ENCODE measurements around the gene KIF23.
"Not testable (repeated sequence)": the region's sequence is repeated elsewhere in the genome, so short reads cannot be mapped to it uniquely, and the experiment has no call there.

Gene KIF23

DNA sequence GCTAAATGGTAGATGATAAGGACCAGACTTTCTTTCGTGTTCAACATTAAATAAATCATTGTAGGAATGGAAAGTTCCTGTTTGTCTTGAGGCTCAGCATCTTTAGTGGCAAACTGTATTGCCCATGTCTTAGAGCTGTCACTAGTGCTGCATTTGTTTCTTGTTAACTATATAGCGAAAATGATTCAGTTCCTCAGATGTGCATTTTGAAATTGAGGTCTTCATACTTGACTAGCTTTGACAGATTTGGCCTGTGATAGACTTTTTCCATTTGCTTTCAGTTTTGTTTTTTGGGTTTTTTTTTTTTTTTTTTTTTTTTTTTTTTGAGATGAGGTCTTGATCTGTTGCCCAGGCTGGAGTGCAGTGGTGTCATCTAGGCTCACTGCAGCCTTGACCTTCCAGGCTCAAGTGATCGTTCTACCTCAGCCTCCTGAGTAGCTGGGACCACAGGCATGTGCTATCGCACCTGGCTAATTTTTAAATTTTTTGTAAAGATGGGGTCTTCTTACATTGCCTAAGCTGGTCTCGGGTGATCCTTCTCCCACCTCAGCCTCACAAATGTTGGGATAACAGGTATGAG lies 29.0 kb downstream of the KIF23 start:
- Histone ChIP-seq H3K79me2 (ENCODE audit: insufficient read depth, low read length) (no peaks in the 10 kb centered on the region), H3K36me3 (ENCODE audit: low read length) (peaks cover 81% of the 10 kb centered on the region), H3K9me2 (replicated peaks; ENCODE audit: insufficient read depth, low read length) (no peaks in the 10 kb centered on the region), H3K27me3 (ENCODE audit: low read length) (no peaks in the 10 kb centered on the region), H4K20me1 (ENCODE audit: low read depth, low read length) (no peaks in the 10 kb centered on the region), H2AFZ (ENCODE audit: low read depth, low read length, severe bottlenecking) (no peak overlapping the region), H3F3A (ENCODE audit: insufficient read depth) (peaks cover 24% of the 10 kb centered on the region; the same call in 1 of the 2 replicates), H3K27ac (ENCODE audit: low read depth, low read length) (no peak overlapping the region), H3K4me2 (ENCODE audit: low read depth, low read length, poor library complexity, severe bottlenecking) (no peak overlapping the region), H3K4me3 (ENCODE audit: insufficient read depth, low read length, poor library complexity, severe bottlenecking) (no peak overlapping the region), H3K9me3 (ENCODE audit: insufficient read depth, low read length) (no peaks in the 10 kb centered on the region), H3K9ac (ENCODE audit: low read length) (no peak overlapping the region)
- no peak for TF ChIP-seq EZH2phosphoT487 (conservative IDR thresholded peaks at IDR 0.05; ENCODE audit: low read length)
- no peak for TF ChIP-seq CTCF (IDR thresholded peaks at IDR 0.05; ENCODE audit: insufficient read depth, low read length, poor library complexity, severe bottlenecking)

- Histone ChIP-seq H3F3A (ENCODE audit: insufficient read depth) (peaks cover 20% of the 10 kb centered on the region; the same call in 1 of the 2 replicates), H3K9ac (ENCODE audit: low read length) (no peak overlapping the region), H3K4me2 (ENCODE audit: low read depth, low read length, poor library complexity, severe bottlenecking) (no peak overlapping the region), H3K36me3 (ENCODE audit: low read length) (peaks cover 73% of the 10 kb centered on the region), H3K79me2 (ENCODE audit: insufficient read depth, low read length) (no peaks in the 10 kb centered on the region), H3K27ac (ENCODE audit: low read depth, low read length) (no peak overlapping the region), H3K9me2 (replicated peaks; ENCODE audit: insufficient read depth, low read length) (no peaks in the 10 kb centered on the region), H3K27me3 (ENCODE audit: low read length) (no peaks in the 10 kb centered on the region), H3K4me3 (ENCODE audit: insufficient read depth, low read length, poor library complexity, severe bottlenecking) (no peak overlapping the region), H2AFZ (ENCODE audit: low read depth, low read length, severe bottlenecking) (no peak overlapping the region), H3K9me3 (ENCODE audit: insufficient read depth, low read length) (no peaks in the 10 kb centered on the region), H4K20me1 (ENCODE audit: low read depth, low read length) (no peaks in the 10 kb centered on the region)
- TF ChIP-seq CTCF (IDR thresholded peaks at IDR 0.05; ENCODE audit: insufficient read depth, low read length, poor library complexity, severe bottlenecking) (no peak), EZH2phosphoT487 (conservative IDR thresholded peaks at IDR 0.05; ENCODE audit: low read length) (no peak)
Measured at GRCh38 chr15:69444686-69445085, 30.5 kb downstream of the KIF23 start.

- no peak overlapping the region for H3K4me3 ChIP-seq (ENCODE audit: insufficient read depth, low read length, poor library complexity, severe bottlenecking)
- no peak overlapping the region for H3K4me2 ChIP-seq (ENCODE audit: low read depth, low read length, poor library complexity, severe bottlenecking)
- no peak overlapping the region for H3K27ac ChIP-seq (ENCODE audit: low read depth, low read length)
- H3K36me3 ChIP-seq (ENCODE audit: low read length): peaks cover 57% of the 10 kb centered on the region
- H3F3A ChIP-seq (ENCODE audit: insufficient read depth): peaks cover 32% of the 10 kb centered on the region
- no peak overlapping the region for H3K9ac ChIP-seq (ENCODE audit: low read length)
- no peaks in the 10 kb centered on the region for H3K9me2 ChIP-seq (replicated peaks; ENCODE audit: insufficient read depth, low read length)
- TF ChIP-seq EZH2phosphoT487 (conservative IDR thresholded peaks at IDR 0.05; ENCODE audit: low read length) (no peak), CTCF (IDR thresholded peaks at IDR 0.05; ENCODE audit: insufficient read depth, low read length, poor library complexity, severe bottlenecking) (no peak)
- H3K9me3 ChIP-seq (ENCODE audit: insufficient read depth, low read length): no peaks in the 10 kb centered on the region
- H4K20me1 ChIP-seq (ENCODE audit: low read depth, low read length): no peaks in the 10 kb centered on the region
- no peaks in the 10 kb centered on the region for H3K27me3 ChIP-seq (ENCODE audit: low read length)
- H2AFZ ChIP-seq (ENCODE audit: low read depth, low read length, severe bottlenecking): no peak overlapping the region
- no peaks in the 10 kb centered on the region for H3K79me2 ChIP-seq (ENCODE audit: insufficient read depth, low read length)
Measured at GRCh38 chr15:69446953-69447352, 32.8 kb downstream of the KIF23 start.

GRCh38 chr15:69450221-69450620 lies 36.1 kb downstream of the KIF23 start:
- not testable (repeated sequence) for H3K4me2 ChIP-seq (ENCODE audit: low read depth, low read length, poor library complexity, severe bottlenecking)

More at GRCh38 chr15:69450221-69450620, 36.1 kb downstream of the KIF23 start:
- Histone ChIP-seq H3K36me3 (ENCODE audit: low read length) (peaks cover 48% of the 10 kb centered on the region), H3K79me2 (ENCODE audit: insufficient read depth, low read length) (peaks cover 26% of the 10 kb centered on the region), H3F3A (ENCODE audit: insufficient read depth) (peaks cover 59% of the 10 kb centered on the region), H4K20me1 (ENCODE audit: low read depth, low read length) (peaks cover 21% of the 10 kb centered on the region)
- H3K9me2 ChIP-seq (replicated peaks; ENCODE audit: insufficient read depth, low read length); H3K4me3 ChIP-seq (ENCODE audit: insufficient read depth, low read length, poor library complexity, severe bottlenecking); H3K27me3 ChIP-seq (ENCODE audit: low read length); H3K27ac ChIP-seq (ENCODE audit: low read depth, low read length); H3K9me3 ChIP-seq (ENCODE audit: insufficient read depth, low read length); H3K9ac ChIP-seq (ENCODE audit: low read length); H2AFZ ChIP-seq (ENCODE audit: low read depth, low read length, severe bottlenecking): not testable (repeated sequence)

Measured in SU-DHL-6 (cell line).